ENCODE results near the gene CELA3B.
"Not testable (repeated sequence)": the region's sequence is repeated elsewhere in the genome, so short reads cannot be mapped to it uniquely, and the experiment has no call there.

CELA3B gene

GRCh38 chr1:21976703-21977239, at the start of gene CELA3B:
TSS of gene CELA3B (plus strand) at chr1:21977022. CDS start at chr1:21977040, 18 bp downstream.
- not testable (repeated sequence) for DNase-seq (ENCODE audit: low read depth in 3 of 3)

- no peak for DNase-seq (ENCODE audit: low read depth in 3 of 3)
Measured at GRCh38 chr1:21927533-21928237, 49.1 kb upstream of the CELA3B start.

- no peak for DNase-seq (ENCODE audit: low read depth in 3 of 3)
Measured at GRCh38 chr1:21930080-21930571, 46.7 kb upstream of the CELA3B start.

- no peak for DNase-seq (ENCODE audit: low read depth in 3 of 3)
Measured at GRCh38 chr1:21930629-21931170, 46.1 kb upstream of the CELA3B start.

- DNase-seq (ENCODE audit: low read depth in 3 of 3) = no peak
Measured at GRCh38 chr1:21931171-21932093, 45.4 kb upstream of the CELA3B start.

- DNase-seq (ENCODE audit: low read depth in 3 of 3) = no peak
Measured at GRCh38 chr1:21932127-21932526, 44.7 kb upstream of the CELA3B start.

- no peak for DNase-seq (ENCODE audit: low read depth in 3 of 3)
Measured at GRCh38 chr1:21933397-21934248, 43.2 kb upstream of the CELA3B start.

GRCh38 chr1:21935393-21935804, 41.4 kb upstream of the CELA3B start:
- no peak for DNase-seq (ENCODE audit: low read depth in 3 of 3)

- DNase-seq (ENCODE audit: low read depth in 3 of 3) = no peak
Measured at GRCh38 chr1:21935891-21936365, 40.9 kb upstream of the CELA3B start.

- DNase-seq (ENCODE audit: low read depth in 3 of 3) = no peak
Measured at GRCh38 chr1:21936366-21937031, 40.3 kb upstream of the CELA3B start.

- no peak for DNase-seq (ENCODE audit: low read depth in 3 of 3)
Measured at GRCh38 chr1:21937034-21937371, 39.8 kb upstream of the CELA3B start, which contains the start of gene HSPG2. TSS of gene HSPG2 (minus strand) at chr1:21937310. CDS start at chr1:21937217, 93 bp downstream.

- DNase-seq (ENCODE audit: low read depth in 3 of 3) = peak; percentile 31 to 58 (median 44)
Measured at GRCh38 chr1:21937372-21938121, 39.3 kb upstream of the CELA3B start.

GRCh38 chr1:21938732-21939538, 37.9 kb upstream of the CELA3B start:
- no peak for DNase-seq (ENCODE audit: low read depth in 3 of 3)

GRCh38 chr1:21939650-21940374, 37.0 kb upstream of the CELA3B start:
- DNase-seq (ENCODE audit: low read depth in 3 of 3) = no peak

GRCh38 chr1:21940492-21940891, 36.3 kb upstream of the CELA3B start:
- DNase-seq (ENCODE audit: low read depth in 3 of 3) = no peak

GRCh38 chr1:21941370-21941769, 35.5 kb upstream of the CELA3B start:
- no peak for DNase-seq (ENCODE audit: low read depth in 3 of 3)

GRCh38 chr1:21942464-21942863, 34.4 kb upstream of the CELA3B start:
- DNase-seq (ENCODE audit: low read depth in 3 of 3) = no peak
